ENCODE data around the gene HEXIM2.
"Not testable (repeated sequence)": the region's sequence is repeated elsewhere in the genome, so short reads cannot be mapped to it uniquely, and the experiment has no call there.

The HEXIM2 gene, protein sequence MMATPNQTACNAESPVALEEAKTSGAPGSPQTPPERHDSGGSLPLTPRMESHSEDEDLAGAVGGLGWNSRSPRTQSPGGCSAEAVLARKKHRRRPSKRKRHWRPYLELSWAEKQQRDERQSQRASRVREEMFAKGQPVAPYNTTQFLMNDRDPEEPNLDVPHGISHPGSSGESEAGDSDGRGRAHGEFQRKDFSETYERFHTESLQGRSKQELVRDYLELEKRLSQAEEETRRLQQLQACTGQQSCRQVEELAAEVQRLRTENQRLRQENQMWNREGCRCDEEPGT

DNA sequence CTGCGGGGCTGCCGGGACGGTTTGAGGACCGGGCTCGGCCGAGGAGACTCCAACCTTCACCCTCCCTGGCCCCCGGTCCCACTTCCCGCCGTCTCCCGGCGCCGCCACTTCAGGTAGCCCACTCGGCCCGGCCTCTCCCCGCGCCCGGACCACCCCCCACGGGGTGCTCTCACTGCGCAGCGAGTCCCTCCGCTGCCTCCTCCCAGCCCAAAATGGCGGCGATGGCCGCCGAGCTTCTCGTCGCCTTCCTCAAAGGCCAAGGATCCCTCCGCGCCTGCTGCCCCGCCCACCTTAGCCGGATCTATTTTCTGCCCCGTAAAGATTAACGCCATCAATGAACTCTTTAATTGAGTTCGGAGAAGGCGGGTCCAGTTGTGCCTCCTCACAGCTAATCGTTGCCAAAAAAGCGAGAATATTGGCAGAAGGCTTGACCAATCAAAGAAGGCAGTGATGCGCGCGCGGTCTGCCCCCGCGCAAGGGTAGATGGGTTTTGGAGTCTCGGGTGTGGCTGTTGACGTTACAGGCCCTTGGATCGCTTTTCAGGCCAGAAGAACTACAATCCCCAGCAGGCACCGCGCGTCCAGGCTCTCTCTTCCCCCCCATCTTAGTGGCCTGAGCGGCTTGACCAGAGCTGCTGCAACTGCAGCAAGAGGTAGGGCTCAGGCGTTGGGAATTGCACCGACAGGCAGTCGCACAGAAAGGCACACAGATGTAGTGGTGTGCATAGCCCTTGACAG, at the start of gene HEXIM2:
TSS of gene HEXIM2 (plus strand) at position 588 of the 737 bp plus-strand sequence. CDS start 919 bp downstream, outside the sequence.
- DNase-seq: peak; percentile 99

DNA sequence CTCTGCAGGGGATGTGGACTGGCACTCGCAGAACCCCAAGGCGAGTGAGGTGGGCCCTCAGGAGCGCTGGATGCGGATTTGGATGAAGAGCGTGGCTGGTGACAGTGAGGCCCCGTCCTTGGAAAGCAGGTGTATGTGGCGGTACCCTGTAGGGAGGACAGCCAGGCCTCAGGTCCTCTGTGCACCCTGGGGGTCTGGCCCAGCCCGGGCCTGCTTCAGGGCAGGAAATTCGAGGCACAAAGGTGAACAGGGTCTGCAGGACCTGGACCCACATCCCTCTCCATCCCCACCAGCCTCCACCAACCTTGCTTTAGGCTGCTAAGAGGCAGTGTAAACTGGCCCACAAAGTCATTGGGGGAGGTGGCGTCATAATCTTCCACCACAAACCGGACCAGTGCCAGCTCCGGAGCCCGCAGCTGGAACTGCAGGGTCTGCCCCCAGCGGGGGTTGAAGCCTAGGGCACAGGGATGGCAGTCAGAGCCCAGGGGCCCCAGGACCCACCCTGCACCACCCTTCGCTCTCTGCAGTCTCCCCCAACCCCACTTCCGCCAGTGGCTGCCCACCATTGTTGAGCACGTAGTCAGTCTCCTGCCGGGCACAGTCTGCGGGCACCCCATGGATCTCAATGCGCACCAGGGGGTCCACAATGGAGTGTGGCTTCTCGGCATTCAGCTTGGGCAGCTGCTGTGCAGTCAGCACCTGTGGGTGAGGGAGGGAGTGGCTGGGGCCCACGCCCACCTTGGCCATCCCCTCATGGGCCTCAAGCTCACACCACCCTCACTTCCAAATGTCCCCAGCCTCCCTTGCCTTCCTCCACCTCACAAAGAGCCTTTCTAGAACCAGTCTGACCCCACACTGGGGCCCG, 48.9 kb upstream of the HEXIM2 start:
- no peak for DNase-seq

DNA sequence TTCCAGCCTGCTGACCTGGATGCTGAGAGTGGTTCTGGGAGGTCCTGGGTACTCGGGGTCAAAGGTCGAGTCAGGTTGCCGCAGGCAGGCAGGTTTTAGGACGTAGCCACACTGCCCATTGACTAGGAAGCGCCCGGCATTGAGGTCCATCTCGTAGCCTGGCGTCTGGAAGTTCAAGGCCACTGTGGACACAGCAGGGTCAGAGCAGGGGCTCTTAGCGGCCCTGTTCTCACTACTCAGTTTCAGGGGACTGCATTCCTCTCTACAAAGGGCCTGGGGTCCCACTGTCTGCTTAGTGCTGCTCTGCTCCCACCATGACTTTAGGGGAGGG, 48.3 kb upstream of the HEXIM2 start:
- DNase-seq: no peak

DNA sequence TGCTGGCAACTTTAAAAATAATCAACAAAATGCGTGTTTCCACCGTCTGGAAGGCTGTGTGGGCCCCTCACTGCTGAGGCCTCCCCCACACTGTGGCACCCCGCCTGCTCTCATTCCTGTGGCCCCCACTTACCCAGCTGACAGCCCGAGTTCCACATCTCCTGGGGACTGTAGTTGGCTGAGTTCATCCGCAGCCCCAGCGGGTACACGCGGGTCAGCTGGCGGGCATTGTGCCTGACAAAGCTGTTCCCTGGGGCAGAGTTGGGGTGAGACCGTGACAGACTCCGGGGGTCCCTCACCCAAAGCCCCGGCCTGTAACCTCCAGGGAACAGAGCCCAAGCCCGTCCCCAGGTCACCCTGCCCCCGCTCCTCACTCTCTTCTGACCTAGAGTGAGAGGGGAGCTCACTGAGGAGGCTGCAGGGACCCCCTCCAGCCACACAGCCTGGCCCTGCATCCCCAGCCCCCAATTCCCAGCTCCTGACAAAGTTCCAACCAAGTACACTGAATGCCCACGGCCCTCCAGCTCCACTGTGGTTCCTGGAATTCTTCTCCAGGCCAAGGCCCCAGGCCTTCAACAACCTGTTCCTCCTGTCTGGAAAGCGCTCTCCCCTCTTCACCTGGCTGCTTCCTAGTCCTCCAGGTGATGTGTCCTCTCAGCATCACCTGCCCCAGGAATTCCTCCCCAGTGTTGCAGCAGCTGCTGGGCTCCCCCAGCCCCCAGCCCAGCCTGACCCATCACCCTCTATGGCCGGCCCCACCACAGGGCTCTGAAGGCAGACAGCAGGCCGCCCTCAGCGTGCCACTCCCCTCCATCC, 47.4 kb upstream of the HEXIM2 start:
- no peak for DNase-seq

DNA sequence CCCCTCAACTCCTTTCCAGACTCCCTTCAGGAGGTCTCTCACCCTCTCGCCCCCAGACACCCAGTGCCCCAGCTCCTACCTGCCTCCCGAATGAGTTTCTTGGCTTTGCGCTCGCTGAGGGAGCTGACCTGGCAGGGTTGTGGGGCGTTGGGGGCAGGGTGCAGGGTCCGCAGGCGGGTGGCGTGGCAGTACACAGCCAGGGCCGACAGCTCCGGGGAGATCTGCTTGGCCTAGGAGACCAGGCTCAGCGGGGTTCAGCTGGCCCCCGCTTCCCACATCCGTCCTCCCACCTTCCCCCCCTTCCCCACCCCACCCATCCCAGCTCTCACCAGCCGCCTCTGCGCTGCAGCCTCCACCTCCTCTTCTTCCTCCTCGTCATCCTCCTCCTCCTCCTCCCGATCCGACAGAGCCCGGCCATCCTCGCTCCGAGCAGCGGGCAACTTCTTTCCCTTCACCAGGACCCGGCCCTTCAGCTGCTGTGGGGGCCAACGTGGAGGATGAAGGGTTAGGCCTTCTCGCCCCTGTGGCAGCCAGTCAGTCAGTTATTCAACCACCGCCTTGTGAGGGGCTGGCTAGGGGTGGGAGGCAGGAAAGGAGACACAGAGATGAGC, 46.6 kb upstream of the HEXIM2 start:
- DNase-seq: no peak

DNA sequence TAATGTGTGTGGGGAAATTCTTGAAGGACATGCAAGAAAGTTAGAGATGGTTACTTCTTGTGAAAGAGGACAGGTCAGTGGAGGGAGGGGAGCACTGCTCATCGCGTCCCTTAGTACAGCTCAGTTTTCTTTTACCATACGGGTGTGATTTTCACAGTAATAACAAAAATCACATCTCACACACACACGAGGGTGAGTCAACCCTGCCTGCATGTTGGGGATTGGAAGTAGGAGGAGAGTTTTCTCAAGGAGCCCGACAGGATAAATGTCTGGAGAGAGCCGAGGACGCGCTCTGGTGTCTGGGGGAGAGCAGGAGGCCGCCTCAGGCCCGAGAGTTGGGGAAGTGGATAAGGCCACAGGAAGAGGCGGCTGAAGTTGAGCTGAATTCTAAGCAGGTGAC, 45.8 kb upstream of the HEXIM2 start:
- no peak for DNase-seq

DNA sequence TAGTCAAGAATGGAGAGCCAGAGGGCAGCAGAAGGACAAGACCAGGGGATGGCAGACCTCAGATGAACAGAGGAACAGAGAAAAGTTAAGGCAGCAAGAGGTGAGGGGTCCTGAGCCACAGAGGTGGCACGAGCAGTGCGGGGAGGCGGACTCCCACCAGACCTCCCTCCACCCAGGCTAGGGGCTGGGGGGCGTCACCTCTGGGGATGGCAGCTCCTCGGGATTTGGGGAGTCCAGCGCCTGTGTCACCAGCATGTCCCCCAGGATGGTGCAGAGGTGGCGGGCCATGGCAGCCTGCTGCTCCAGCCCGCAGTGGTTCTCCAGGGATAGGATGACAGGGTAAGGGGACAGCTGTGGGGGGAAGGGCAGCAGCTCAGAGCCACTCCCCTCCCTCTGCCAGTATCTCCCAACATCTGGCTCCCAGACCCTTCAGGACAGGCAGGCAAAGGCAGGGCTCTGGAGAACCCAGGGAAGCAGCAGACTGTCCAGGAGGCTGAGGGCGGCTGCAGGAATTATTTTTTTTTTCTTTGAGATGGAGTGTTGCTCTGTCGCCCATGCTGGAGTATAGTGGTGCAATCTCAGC, 45.1 kb upstream of the HEXIM2 start:
- DNase-seq: no peak

DNA sequence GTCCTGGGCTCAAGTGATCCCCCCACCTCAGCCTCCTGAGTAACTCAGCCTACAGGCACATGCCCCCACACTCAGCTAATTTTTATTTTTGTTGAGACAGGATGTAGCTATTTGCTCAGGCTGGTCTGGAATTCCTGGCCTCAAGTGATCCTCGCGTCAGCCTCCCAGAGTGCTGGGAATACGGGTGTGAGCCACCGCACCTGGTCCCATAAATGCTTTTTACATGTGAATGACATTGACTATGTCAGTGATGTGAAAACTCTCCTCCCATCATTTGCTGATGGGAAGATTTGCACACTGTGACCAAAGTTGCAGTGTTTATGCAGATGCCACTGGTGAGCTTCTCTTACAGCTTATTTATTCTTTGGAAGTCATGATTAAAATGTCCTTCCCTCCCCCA, 44.3 kb upstream of the HEXIM2 start:
- DNase-seq: no peak

DNA sequence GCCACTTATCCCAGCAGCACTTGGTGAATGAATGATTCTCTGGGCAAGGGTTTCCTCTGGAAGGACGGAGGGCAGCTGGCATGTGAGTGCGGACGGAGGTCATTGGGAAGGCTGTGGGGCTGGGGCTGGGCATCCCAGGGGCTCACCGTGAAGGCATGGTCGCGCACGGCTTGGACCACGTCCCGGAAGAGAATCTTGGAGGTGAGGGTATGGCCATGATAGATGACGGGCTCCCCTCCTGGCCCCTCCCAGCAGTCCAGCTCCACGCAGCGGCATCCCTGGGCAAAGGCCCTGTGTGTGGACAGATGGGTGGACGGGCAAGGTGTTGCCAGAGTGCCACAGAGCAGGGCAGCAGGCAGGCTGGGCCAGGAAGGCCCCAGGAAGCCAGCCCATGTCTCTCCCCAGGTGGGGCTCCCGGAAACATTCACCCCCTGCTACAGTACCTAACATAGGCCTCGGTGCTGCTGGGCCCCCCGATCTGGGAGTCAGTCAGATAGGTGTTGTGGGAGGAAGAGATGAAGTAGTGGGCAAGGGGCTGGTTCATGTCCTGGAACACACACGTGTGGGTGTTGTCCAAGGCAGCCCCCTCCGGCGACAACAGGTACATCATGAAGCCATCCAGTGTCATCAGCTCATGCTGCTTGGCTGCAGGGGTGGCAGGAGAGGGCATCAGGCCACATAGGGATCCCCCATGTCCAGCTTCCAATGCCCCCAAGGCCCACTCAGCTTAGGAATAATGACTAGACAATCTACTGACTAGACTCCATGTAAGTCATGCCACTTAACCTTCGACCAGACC, 43.6 kb upstream of the HEXIM2 start:
- no peak for DNase-seq

DNA sequence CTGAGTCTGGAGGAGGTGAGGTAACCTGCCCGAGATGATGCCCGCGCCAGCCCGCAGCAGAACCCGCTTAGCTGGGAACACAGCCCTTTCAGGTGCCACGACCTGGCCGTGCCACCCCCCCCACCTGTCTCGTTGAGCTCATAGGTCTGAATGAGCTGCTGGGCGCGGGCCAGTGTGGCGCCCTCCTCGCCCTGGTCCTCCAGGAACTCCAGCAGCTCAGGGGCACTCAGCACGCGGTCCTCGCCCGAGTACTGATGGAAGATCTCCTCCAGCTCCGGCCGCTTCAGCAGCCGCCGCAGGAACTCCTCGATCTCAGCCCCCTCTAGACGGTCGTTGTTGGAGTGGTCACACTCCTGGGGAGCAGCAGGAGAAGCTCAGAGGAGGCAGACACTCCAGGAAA, 43.0 kb upstream of the HEXIM2 start:
- no peak for DNase-seq

DNA sequence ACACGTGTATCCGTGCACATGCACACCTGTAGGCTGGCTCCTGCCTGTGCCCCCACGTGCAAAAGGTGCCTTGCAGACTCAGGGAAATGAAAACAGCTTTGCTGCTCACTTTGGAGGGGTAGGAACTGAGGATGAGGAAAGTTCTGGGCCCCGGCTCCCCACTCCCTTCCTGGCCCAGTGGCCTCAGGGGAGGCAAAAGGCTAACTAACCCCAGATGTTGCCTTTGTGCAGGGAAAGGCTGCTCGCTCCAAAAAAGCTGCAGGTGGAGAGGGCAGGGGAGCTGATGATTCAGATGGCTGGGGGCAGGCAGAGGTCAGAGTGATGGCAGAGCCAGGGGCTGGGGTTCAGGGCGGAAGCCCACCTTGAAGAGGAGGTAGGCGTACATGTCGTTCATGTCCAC, 41.7 kb upstream of the HEXIM2 start:
- no peak for DNase-seq

DNA sequence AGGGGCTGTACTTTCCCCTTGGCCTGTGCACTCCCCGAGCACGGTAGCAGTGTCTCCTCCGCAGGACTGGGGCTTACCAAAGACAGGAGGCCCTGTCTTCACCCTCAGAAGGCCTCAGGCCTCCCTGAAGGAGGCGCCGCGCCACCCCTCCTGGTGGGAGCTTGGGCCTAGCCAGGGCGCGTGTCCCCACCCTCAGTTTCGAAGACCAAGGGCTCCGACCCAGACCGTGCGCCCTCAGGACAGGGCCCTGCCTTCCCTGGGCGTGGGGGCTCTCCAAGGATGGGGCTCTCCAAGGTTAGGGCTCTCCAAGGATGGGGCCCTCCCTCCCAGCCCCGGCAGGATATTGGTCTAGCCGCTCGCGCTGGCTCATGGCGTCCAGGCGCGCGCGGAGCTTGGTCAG, 41.1 kb upstream of the HEXIM2 start:
- no peak for DNase-seq

DNA sequence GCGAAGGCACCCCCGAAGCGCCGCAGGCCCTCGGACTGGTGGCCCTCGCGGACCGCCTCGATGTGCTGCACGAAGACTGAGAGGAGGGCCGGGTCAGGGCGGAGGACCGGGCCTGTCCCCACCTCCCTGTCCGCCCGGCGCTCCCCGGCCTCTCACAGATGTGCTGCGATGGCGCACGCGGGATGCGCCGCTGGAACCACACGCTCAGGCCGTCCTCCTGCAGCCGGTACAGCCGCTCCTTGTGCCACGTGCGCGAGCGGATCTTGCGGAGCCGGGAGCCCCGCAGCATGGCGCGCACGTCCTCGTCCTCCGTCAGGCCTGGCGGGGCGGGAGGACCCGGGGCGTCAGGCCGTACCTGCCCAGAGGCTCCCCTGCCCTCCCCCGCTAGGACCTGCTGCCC, 40.6 kb upstream of the HEXIM2 start:
- no peak for DNase-seq

DNA sequence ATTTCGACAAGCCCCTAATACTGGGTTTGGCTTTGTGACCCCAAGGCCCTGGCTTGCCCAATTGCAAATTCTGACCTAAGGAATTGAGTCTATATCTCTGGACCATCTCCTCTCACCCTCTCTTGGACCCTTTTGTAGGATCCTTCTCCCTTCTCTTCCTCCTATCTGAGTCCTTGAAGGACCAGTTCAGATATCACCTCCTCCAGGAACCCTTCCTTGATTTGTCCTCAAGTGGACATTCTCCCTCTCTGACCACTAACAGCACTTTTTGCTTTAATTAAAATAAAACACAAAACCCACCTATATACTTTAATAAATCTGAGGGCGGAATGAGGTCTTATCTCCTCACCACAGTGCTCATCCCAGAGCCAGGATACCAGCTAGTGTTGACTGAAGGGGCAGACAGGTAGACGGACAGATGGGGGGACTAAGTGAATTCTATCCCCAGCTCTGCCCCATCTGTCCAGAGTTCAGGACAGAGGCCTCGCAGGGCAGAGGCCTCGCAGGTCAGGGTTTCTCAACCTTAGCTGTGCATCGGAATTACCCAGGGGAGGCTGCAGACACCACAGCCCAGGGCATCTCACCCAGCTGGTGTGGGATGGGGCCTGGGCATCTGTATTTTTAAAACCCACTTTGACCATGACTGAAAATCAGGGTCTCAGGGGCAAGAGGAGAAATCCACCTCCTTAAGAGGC, 38.5 kb upstream of the HEXIM2 start:
- no peak for DNase-seq

DNA sequence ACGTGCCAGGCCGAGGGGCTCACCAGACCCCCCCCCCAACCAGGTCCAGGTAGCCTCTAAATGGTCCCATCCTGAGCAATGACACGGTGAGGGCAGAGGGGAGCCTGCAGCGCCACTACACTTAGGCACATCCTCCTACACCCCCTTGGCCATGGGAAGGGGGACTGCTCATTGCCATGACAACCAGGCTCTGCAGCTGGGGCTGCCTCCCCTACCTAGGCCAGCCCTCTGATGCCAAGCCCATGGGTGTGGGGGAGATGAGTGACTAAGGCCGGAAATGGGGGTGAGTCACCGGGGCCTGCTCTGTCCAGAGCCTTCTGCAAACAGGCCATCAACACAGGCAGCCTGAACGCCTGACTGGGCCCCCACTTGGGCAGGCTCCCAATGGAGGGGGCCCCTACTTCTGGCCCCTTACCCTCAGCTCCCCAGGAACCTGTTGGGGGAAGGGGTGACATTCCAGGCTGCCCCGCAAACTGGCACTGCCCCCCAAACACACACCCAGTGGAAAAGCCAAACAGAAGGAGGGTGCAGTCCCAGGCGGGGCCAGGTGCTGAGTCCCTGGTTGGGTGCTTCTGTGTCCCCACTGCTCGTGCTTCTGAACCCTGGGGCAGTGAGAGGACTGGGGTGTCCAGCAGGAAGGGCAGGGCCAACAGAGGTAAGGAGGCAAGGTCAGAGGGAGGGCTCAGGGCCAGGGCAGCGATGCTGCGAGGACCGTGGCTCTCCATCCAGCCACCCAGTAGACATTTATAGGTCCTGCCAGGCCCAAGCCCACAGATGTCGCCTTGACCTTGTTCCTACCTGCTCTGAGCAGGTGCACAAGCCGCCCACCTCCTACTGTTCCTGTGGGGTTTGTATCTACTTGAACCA, 37.5 kb upstream of the HEXIM2 start:
- no peak for DNase-seq

DNA sequence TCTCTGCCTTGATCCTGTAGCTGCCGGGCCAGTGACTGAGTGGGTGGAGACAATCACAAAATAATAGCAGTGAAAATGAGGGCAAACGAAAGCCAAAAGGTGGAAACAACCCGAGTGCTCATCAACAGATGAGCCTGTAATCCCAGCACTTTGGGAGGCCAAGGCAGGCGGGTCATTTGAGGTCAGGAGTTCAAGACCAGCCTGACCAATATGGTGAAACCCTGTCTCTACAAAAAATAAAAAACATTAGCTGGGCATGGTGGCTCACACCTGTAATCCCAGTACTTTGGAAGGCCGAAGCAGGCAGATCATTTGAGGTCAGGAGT, 36.9 kb upstream of the HEXIM2 start:
- not testable (repeated sequence) for DNase-seq

DNA sequence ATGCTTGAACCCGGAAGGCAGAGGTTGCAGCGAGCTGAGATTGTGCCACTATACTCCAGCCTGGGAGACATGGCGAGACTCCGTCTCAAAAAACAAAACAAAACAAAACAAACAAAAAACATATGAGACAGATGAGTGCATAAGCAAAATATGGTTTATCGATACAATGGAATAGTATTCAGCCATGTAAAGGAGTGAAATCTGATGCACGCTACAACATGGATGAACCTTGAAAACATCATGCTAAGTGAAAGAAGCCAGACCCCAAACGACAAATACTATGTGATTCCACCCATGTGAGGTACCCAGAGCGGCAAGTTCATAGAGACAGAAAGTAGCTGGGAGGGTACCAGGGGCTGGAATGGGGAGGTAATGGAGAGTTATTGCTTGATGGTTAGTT, 36.2 kb upstream of the HEXIM2 start:
- DNase-seq: no peak

DNA sequence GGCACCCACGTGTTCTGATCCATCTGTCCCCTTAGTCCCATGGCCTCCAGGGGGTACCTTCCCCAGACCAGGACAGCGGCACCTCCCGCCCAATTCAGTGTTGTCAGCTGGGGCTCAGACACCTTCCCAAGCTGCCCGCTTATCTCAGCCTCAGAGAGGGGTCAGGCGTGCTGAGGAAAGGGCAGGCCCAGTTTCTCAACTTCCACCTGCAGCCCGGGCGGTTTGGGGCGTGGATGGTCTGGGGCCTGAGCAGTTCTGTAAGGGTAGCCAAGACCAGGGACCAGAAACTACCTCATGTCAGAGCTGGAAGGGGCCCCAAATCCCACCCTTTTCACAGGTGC, 34.5 kb upstream of the HEXIM2 start:
- no peak for DNase-seq

DNA sequence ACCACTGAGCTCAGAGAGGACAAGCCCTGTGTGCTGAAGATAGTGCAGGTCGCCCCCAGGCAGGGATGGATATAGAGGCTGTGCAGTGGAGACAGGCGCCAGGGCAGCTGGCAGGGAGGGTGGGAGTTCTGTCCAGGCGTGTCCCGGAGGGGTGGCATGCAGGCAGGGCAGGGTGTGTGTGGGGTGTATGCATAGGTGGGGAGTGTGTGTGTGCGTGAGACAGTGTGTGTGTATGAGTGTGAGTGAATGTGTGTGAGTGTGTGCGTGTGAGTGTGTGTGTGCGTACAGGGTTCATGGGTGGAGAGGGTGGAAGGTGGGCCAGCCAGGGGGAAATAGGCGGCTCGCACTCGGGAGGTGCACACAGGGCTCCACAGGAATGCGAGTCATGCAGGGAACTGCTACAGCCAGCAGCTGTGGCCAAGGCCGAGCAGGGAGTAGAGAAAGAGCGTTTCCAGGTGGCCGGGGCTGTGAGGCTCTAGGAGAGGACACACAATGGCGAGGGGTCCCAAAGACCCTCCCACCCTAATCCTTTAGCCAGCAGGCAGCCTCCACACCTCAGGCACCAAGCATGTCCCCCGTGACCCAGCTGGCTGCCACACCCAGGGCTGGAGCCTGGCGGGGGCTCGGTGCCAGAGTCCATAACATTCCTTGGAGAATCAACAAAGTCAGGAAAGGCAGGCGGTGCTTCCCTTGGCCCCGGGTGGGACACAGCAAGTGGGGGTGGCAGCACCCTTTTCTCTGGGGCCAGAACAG, 34.0 kb upstream of the HEXIM2 start:
- DNase-seq: no peak

Data from COR-L47 (cell line).